Hematopoietic multipotent progenitor cell (in vitro differentiated cells): Measurements from ENCODE around the gene ADGRG3. TPM values are rescaled to one million over a fixed set of nuclear protein-coding genes. Genes with fewer than 3 reads are reported as not detected.
A peak's percentile ranks its signal among the peaks of the same experiment; 100 is the strongest.
"Not testable (repeated sequence)": the region's sequence is repeated elsewhere in the genome, so short reads cannot be mapped to it uniquely, and the experiment has no call there.

ENCODE experiments used
- DNase-seq, 3 donors: peaks; one replicate each; pipeline ENCODE4 v3.0.0-alpha.2; 2011 to 2015; ENCODE audit warnings: low read depth in 2 of 3, low spot score in 2 of 3
- total RNA-seq: library from RNA; depleted of rRNA; stranded (reverse); fragments of >200 nt; gene quantifications from one replicate; pipeline ENCODE4 v1.2.3, GENCODE V29; 2012

ADGRG3 gene
- total RNA-seq, 1 donor = 2.7 TPM

DNA sequence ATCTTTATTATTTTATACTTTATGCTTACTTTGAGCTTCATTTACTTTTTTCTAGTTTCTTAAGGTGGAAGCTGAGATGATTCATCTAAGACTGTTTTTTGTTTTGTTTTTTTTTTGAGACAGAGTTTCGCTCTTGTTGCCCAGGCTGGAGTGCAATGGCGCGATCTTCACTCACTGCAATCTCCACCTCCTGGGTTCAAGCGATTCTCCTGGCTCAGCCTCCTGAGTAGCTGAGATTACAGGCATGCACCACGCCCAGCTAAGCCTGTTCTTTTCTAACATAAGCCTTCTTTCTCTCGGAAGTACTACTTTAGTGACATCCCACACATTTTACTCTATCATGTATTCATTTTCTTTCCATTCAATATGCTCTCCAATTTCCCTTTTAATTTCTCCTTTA lies 44.5 kb downstream of the ADGRG3 start:
- not testable (repeated sequence) for DNase-seq

DNA sequence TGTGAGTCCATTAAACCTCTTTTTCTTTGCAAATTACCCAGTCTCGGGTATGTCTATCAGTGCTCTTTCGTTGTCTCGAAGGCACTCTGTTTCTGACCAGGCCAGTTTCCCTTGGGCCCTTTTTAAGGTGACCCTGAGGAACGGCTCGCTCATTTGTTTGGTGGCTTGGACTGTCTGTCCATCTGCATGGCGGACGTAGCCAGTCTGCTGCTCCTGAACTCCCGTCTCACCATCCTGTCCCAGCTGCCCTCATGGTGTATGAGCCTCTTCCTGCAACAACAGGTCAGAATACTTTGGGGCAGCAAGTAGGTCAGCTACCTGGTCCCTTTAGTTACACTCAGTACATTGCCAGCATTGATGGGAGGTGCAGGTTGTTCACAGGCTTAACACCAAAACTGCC lies 45.5 kb downstream of the ADGRG3 start:
- DNase-seq = no peak

DNA sequence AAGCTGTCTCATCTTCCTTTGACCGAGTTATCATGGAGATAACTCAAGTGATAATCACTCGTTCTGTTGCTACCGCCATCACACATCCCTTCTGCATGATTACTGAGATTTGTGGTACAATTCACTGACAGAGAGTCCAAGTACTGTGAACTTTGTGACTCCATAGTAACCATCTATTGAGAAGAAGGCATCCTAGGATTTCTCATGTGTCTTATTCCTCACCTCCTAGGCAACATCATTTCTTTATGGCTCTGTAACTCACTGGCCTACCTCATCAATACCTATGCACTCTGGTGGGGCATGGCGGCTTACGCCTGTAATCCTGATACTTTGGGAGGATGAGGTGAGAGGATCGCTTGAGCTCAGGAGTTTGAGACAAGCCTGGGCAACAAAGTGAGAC lies 45.9 kb downstream of the ADGRG3 start:
- DNase-seq = no peak

- DNase-seq = peak in 2 of 3 donors; percentile 70 to 84
Measured at GRCh38 chr16:57720142-57720575, 52.1 kb downstream of the ADGRG3 start.

DNA sequence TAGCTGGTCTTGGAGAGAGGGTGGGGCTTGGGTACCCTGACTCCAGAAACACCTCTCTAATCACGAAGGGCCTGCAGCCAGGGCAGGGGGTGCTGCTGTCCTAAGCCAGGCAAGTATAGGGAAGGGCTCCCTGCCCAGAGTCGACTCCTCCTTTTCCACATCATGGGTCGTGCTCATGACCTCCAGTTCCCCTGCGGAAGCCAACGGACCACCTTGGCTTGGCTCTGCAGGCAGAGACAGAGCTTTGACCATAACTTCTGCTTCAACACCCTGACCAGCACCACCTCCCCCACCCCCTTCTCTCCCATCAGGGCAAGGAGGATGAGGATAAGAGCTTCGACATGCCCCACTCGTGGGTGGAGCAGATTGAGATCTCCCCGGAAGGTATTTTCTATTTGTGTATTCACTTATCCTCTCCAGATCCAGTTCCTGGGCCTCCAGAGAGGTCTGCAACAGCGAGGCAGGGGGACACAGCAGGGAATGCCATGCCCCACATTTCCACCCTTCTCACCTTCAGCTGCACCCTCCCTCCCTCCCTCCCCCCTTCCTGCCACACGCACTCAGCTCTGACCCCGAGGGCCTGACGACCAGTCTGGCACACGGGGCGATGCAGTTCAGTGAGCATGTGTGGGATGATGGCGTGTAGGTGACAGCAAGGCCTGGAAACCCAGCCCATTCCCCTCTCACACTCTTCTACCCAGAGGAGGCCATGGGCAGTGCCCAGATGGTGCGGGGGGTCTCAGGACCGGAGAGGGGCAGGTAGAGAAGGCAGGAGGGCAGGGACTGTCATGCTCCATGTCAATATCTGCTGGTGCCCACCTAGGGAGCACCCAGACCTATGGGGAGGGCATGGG lies 53.5 kb downstream of the ADGRG3 start:
- no peak for DNase-seq

DNA sequence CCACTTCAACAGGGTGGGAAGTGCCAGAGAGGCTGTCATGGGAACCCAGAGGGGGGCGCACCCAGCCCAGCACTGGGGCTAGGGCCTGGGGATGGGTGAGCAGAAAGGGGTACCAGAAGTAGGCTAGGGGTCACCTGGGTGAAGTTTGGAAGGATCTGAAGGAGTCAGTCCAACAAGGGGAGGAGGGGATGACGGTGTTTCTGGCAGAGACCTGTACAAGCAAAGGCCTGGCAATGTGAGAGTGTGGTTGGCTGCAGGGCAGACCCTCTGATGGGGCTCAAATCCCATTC lies 54.0 kb downstream of the ADGRG3 start:
- DNase-seq = no peak

- no peak for DNase-seq
Measured at GRCh38 chr16:57722651-57723050, 54.5 kb downstream of the ADGRG3 start.

- no peak for DNase-seq
Measured at GRCh38 chr16:57723170-57723569, 55.1 kb downstream of the ADGRG3 start.

DNA sequence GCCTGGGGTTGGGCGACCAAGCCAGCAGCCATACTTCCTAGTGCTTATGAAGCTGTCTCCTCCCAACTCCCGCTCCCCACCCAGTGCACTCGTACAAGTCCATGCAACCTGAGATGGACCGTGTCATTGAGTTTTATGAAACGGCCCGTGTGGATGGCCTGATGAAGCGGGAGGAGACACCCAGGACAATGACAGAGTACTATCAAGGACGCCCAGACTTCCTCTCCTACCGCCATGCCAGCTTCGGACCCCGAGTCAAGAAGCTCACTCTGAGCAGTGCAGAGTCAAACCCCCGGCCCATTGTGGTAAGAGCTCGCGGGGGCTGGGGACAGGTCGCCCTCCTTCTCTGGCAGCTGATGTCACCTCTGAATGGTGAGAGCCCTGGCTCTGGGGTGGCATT lies 56.4 kb downstream of the ADGRG3 start:
- DNase-seq = peak in 1 of 3 donors; percentile 40

DNA sequence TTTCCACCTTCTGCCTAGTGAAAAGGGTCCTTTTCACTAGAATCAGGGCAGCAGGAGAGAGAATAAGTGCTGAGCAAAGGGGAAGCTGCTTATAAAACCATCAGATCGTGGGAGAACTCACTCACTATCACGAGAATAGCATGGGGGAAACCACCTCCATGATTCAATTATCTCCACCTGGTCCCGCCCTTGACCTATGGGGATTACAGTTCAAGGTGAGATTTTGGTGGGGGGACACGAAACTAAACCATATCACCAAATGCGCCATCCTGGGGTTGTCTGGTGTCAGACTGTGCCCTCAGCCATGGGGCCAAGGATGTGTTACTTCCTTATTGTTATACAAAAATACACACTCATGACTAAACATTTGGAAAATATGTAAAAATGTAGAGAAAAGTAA lies 57.0 kb downstream of the ADGRG3 start:
- peak in 1 of 3 donors; percentile 31 for DNase-seq

DNA sequence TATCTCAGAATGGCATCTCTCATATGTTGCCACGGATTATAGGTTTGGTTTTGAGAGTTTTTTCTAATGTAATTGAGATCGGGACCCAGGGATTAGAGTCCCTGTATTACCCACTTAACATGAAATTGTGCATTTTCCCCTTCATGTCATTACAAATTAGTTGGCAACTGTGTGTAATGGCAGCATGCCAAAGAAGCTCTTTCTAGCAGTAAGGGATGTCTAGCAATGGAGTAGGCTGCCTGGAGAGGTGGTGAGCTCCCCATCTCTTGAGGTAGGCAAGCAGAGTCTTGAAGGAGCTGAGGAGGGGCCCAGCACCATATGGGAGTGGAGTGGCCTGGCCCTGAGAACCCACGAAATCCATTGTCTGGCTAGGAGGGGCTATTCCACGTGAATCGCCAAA lies 57.4 kb downstream of the ADGRG3 start:
- DNase-seq = no peak

DNA sequence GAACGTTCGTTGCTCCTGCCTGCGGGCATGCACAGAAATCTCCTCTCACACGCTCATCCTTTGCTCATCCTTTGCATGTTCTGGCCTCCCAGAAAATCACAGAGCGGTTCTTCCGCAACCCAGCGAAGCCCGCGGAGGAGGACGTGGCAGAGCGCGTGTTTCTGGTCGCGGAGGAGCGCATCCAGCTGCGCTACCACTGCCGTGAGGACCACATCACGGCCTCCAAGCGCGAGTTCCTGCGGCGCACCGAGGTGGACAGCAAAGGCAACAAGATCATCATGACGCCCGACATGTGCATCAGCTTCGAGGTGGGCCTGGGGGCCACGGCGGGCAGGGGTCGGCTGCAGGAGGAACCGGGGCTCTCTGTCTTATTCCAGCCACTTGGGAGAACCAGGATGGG lies 57.9 kb downstream of the ADGRG3 start:
- no peak for DNase-seq

GRCh38 chr16:57726433-57726947 lies 58.4 kb downstream of the ADGRG3 start:
- no peak for DNase-seq

DNA sequence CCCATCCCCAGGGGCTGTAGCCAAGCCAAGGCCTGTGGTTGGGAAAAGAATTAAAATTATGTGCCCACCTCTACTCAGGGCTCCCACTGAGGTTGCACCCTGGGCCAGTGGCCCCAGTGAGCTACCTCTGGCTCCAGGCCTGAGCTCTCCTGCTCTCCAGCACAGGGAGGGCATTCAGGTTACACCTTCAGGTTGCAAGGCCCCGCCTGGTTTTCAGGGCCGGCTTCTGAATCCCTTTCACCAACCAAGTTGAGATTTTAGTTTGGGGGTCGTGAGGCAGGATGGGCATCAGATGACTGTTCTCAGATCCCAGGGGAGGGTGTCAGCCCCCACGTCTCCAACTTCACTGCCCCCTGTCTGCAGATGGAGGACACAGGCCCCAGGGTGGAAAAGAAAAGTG lies 59.5 kb downstream of the ADGRG3 start:
- no peak for DNase-seq

- no peak for DNase-seq
Measured at GRCh38 chr16:57728336-57729181, 60.5 kb downstream of the ADGRG3 start.

DNA sequence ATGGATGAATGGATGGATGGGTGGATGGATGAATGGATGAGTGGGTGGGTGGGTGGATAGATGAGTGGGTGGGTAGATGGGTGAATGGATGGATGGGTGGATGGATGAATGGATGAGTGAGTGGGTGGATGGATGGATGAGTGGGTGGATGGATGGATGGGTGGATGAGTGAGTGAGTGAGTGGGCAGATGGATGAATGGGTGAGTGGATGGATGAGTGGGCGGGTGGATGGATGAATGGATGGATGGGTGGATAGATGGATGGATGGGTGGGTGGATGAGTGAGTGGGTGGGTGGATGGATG lies 61.0 kb downstream of the ADGRG3 start:
- no peak for DNase-seq

DNA sequence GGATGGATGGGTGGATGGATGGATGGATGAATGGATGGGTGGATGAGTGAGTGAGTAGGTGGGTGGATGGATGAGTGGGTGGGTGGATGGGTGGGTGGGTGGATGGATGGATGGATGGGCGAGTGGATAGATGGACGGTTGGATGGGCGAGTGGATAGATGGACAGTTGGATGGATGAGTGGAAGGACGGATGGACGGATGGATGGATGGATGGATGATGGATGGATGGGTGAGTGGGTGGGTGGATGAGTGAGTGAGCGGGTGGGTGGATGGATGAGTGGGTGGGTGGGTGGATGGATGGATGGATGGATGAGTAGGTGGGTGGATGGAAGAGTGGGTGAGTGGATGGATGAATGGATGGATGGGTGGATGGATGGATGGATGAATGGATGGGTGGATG lies 61.7 kb downstream of the ADGRG3 start:
- not testable (repeated sequence) for DNase-seq

GRCh38 chr16:57730771-57731730 lies 62.9 kb downstream of the ADGRG3 start:
- no peak for DNase-seq

DNA sequence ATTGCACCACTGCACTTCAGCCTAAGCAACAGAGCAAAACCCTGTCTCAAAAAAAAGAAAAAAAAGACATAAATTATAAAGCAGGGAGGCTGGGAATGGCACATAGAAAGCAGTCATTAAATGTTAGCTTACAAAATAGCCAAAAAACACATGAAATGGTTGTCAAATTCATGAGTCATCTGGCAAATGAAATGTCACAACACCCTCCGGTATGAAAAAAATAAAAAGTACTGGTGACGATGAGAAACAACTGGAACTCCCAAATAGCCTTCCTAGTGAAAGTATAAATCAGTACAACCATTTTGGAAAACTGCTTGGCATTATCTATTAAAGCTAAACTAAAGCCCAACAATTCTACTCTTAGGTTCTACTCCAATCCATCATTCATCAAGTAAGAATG lies 63.9 kb downstream of the ADGRG3 start:
- DNase-seq = peak in 2 of 3 donors; percentile 25 to 28

DNA sequence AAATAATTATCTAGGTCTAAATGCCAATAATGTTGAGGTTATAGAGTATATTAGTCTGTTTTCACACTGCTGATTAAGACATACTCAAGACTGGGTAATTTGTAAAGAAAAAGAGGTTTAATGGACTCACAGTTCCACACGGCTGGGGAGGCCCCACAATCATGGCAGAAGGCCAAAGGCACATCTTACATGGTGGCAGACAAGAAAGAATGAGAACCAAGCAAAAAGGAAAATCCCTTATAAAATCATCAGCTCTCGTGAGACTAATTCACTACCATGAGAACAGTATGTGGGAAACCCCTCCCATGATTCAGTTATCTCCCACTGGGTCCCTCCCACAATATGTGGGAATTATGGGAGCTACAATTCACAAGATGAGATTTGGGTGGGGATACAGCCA lies 64.6 kb downstream of the ADGRG3 start:
- no peak for DNase-seq
